ENCODE measurements around the gene ZNF70.

ZNF70 gene

GRCh38 chr22:23750714-23751440 is at the start of gene ZNF70:
Gene ZNF70 (minus strand): TSS chr22:23751112. CDS start chr22:23745140, 5,972 bp downstream.
- DNase-seq (ENCODE audit: low spot score): peak; percentile 94
- TF ChIP-seq, protein P1, sequence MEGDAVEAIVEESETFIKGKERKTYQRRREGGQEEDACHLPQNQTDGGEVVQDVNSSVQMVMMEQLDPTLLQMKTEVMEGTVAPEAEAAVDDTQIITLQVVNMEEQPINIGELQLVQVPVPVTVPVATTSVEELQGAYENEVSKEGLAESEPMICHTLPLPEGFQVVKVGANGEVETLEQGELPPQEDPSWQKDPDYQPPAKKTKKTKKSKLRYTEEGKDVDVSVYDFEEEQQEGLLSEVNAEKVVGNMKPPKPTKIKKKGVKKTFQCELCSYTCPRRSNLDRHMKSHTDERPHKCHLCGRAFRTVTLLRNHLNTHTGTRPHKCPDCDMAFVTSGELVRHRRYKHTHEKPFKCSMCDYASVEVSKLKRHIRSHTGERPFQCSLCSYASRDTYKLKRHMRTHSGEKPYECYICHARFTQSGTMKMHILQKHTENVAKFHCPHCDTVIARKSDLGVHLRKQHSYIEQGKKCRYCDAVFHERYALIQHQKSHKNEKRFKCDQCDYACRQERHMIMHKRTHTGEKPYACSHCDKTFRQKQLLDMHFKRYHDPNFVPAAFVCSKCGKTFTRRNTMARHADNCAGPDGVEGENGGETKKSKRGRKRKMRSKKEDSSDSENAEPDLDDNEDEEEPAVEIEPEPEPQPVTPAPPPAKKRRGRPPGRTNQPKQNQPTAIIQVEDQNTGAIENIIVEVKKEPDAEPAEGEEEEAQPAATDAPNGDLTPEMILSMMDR (IDR thresholded peaks at IDR 0.05; ENCODE audit: borderline replicate concordance, control extremely low read depth, extremely low read depth, insufficient read depth, missing control alignments): peak; percentile 23
- in situ Hi-C loops (cut with MboI; ENCODE audit: low sequenced_read_pairs, unreplicated experiment): no loop called here

GRCh38 chr22:23796461-23796860 is 45.5 kb upstream of the ZNF70 start:
- no peak for DNase-seq (ENCODE audit: low spot score)
- TF ChIP-seq, protein P1 (IDR thresholded peaks at IDR 0.05; ENCODE audit: borderline replicate concordance, control extremely low read depth, extremely low read depth, insufficient read depth, missing control alignments): no peak
- in situ Hi-C loops (cut with MboI; ENCODE audit: low sequenced_read_pairs, unreplicated experiment): no loop called here

- TF ChIP-seq, protein P1 (IDR thresholded peaks at IDR 0.05; ENCODE audit: borderline replicate concordance, control extremely low read depth, extremely low read depth, insufficient read depth, missing control alignments): no peak
- no peak for DNase-seq (ENCODE audit: low spot score)
- in situ Hi-C loops (cut with MboI; ENCODE audit: low sequenced_read_pairs, unreplicated experiment): no loop called here
Measured at GRCh38 chr22:23793326-23793725, 42.4 kb upstream of the ZNF70 start.

DNA sequence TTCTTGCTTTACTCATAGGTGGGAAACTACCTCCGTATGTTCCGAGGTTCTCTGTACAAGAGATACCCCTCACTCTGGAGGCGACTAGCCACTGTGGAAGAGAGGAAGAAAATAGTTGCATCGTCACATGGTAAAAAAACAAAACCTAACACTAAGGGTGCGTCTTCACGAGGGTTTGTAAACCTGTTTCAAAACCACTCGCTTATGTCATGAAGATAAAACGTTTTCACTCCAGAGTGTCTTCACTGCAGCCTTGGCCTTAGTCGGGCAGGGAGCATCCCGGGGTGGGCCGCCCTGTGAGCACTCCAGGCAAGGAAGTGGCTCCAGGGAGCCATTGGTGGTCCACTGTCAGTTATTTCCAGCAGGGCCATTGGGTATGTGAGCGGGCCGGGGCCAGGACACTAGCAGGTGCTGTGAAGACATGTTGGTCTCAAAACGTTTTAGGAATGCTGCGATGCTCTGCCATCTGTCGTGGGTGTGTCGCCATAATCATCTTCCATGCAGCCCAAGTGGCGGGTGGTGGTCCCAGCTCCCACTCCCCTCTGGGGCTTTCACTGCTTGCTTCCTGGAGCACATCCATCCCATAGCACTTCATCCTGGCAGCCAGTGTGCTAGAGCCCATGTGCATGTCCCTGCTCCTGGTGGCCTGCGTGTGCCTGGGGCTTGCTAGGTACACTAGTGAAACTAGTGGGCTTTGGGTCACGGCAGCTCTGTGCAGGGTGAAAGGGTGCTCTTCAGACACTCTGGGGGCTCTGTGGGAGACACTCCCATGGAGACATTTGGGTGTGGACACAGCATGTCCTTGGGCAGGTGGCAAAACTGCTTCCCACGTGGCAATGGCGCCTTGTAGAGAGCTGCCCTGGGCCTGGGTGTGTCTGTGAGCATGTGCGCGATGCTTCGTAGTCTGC is 41.1 kb upstream of the ZNF70 start:
- TF ChIP-seq, protein P1 (IDR thresholded peaks at IDR 0.05; ENCODE audit: borderline replicate concordance, control extremely low read depth, extremely low read depth, insufficient read depth, missing control alignments): no peak
- no peak for DNase-seq (ENCODE audit: low spot score)
- in situ Hi-C loops (cut with MboI; ENCODE audit: low sequenced_read_pairs, unreplicated experiment): no loop called here

DNA sequence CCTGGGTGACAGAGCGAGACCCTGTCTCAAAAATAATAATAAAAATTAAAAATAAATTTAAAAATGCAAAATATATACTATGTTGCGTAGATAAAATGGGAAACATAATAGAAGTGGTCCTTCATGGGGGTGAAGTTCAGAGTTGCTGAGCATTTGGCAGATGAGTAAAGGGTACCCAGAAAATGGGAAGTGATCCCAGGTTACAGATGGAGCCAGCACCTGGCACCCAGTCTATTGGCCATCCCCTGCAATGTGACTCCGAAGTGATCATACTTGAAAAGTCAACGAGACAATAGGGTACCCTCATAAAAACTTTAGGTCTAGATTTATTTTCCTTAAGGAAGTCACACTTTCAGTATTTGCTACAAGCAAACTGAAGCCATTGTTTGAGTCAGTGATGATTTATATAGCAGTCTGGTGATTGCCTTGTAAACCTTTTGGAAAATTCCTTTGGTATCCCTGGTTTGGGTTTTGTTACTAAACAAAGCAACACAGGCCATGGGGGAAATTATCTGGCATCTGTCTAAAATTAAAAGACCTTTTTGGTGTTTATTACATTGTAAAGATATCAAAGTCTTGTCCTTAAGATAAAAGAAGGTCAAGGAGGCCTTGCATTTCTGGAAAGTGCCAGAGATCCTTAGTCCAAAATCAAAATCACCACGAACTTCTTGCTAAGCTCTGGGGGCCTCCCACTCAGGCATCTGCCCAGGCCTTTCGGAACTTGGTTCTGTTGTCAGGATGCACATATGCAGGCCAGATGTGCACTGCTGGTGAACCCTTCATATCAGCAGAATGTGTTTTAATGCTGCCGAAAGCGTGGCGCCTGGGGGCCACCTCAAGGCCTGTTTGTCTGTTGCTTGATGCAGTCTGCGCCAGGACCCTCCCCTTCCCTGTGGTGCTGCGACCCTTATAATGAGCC is 40.2 kb upstream of the ZNF70 start:
- no peak for DNase-seq (ENCODE audit: low spot score)
- in situ Hi-C loops (cut with MboI; ENCODE audit: low sequenced_read_pairs, unreplicated experiment): no loop called here
- TF ChIP-seq, protein P1 (IDR thresholded peaks at IDR 0.05; ENCODE audit: borderline replicate concordance, control extremely low read depth, extremely low read depth, insufficient read depth, missing control alignments): no peak

GRCh38 chr22:23789638-23790037 is 38.7 kb upstream of the ZNF70 start:
- TF ChIP-seq, protein P1 (IDR thresholded peaks at IDR 0.05; ENCODE audit: borderline replicate concordance, control extremely low read depth, extremely low read depth, insufficient read depth, missing control alignments): no peak
- in situ Hi-C loops (cut with MboI; ENCODE audit: low sequenced_read_pairs, unreplicated experiment): no loop called here
- no peak for DNase-seq (ENCODE audit: low spot score)

Data from GM13976 (cell line).